Measurements from ENCODE around the gene LRRC8D.

Gene LRRC8D

GRCh38 chr1:89965193-89965768 lies 144.4 kb downstream of the LRRC8D start:
- TF ChIP-seq CTCF (conservative IDR thresholded peaks at IDR 0.05) (no peak), ZFX (IDR thresholded peaks at IDR 0.05) (no peak)
- H3K27ac ChIP-seq, result no peak overlapping the region

- no peak for TF ChIP-seq CTCF (conservative IDR thresholded peaks at IDR 0.05)
- TF ChIP-seq ZFX (IDR thresholded peaks at IDR 0.05), result no peak
- no peak overlapping the region for H3K27ac ChIP-seq
Observed at GRCh38 chr1:89966656-89967055, 145.8 kb downstream of the LRRC8D start.

DNA sequence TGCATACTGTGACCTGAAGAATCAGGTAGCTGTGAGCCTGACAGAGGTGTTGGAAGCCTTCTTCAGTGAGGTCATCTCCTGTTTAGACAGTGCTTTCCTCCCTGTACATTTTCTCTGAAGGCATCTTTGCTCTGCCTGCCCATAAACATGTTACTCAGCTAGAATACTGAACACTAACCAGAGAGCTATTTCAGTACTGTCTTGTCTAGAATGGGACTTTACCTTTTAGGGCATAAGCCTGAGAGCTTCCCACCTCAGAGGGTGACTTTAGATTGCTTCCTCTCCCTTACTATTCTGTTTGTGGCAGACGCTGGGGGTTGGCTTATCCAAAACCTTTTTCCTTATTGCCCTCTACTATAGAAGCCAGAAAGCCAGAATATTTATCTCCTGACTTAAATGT lies 150.8 kb downstream of the LRRC8D start:
- TF ChIP-seq CTCF (conservative IDR thresholded peaks at IDR 0.05) (no peak), ZFX (IDR thresholded peaks at IDR 0.05) (no peak)
- H3K27ac ChIP-seq, result no peak overlapping the region

GRCh38 chr1:89972024-89972423 lies 151.2 kb downstream of the LRRC8D start:
- no peak for TF ChIP-seq ZFX (IDR thresholded peaks at IDR 0.05)
- TF ChIP-seq CTCF (conservative IDR thresholded peaks at IDR 0.05), result no peak
- no peak overlapping the region for H3K27ac ChIP-seq

DNA sequence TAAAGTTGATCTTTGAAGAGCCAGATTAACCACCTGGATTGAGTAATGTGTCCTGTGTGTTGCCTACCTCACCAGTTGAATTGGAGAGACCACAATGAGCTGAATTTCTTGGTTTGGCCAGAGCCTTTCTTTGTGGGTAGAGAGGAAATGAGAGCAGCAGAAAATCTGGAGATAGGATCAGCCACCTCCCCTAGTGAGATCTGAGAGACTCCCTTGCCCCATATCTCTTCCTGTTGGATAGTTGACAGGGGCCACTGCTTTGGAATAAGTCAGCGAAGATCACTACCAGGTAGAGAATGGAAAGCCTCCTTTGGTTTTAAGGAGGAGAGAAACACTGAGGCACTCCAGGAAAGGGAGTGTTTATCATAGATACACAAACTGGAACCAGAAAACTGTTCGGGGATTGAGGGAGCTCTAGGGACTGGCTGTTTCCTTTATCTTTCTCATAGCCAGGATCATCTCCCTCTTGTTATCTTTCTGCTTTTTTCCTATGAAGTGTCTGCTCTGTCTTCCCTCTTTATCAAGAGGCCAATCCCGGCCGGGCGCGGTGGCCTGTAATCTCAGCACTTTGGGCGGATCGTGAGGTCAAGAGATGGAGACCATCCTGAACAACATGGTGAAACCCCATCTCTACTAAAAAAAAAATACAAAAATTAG lies 152.8 kb downstream of the LRRC8D start:
- TF ChIP-seq ZFX (IDR thresholded peaks at IDR 0.05) (no peak), CTCF (conservative IDR thresholded peaks at IDR 0.05) (no peak)
- H3K27ac ChIP-seq, result no peak overlapping the region

DNA sequence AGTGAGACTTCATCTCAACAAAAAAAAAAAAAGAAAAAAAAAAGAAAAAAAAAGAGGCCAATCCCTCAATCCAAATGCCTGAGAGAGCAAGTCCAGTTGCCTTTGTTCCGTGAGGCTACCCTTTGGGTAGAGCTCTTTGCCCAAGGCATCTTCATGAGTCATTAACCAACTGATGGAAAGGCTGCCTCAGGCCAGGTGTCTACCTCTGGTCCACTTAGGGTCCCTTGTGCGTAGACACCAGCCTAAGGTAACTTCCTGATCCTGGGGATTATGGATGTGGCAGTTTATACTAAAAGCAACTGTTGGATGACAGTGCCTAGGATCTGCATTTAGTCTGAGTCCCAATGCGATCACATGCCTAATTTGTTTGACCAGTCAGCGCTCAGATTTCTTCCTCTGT lies 153.4 kb downstream of the LRRC8D start:
- H3K27ac ChIP-seq, result no peak overlapping the region

More for the DNA sequence above, 153.4 kb downstream of the LRRC8D start:
- TF ChIP-seq CTCF (conservative IDR thresholded peaks at IDR 0.05) (no peak), ZFX (IDR thresholded peaks at IDR 0.05) (no peak)
